OCI-LY1 (cell line): ENCODE data around the gene L3MBTL4.

Source experiments
- H2AFZ ChIP-seq: fragments of 200-600 bp; sonication (generic), shearing (Covaris generic); 2 replicates; pipeline ENCODE4 v1.6.0; 2014; ENCODE audit warnings: antibody characterized with exemption, mild to moderate bottlenecking, low read length
- H3F3A ChIP-seq: fragments of 200-600 bp; sonication (generic), shearing (Covaris generic); 2 replicates; pipeline ENCODE4 v1.6.0; 2014; ENCODE audit warnings: mild to moderate bottlenecking, antibody characterized with exemption, low read length, moderate library complexity; ENCODE audit not compliant: insufficient read depth
- H3K27ac ChIP-seq: fragments of 200-600 bp; sonication (generic); 2 replicates; pipeline ENCODE4 v1.5.1; 2014; ENCODE audit warnings: low read length, mixed run types, mild to moderate bottlenecking, low read depth; ENCODE audit not compliant: poor library complexity, severe bottlenecking
- H3K27me3 ChIP-seq: fragments of 200-600 bp; sonication (generic); 2 replicates; pipeline ENCODE4 v1.6.0; 2014; ENCODE audit warnings: antibody characterized with exemption, mild to moderate bottlenecking, low read length, moderate library complexity; ENCODE audit not compliant: insufficient read depth
- H3K36me3 ChIP-seq: fragments of 200-600 bp; sonication (generic); 2 replicates; pipeline ENCODE4 v1.6.1; 2014; ENCODE audit warnings: mild to moderate bottlenecking, antibody characterized with exemption, low read length, moderate library complexity, mixed read lengths; ENCODE audit not compliant: insufficient read depth
- H3K4me1 ChIP-seq: fragments of 200-600 bp; sonication (generic); 2 replicates; pipeline ENCODE4 v1.5.1; 2014; ENCODE audit warnings: mild to moderate bottlenecking, low read length, moderate library complexity; ENCODE audit not compliant: insufficient read depth, severe bottlenecking
- H3K4me2 ChIP-seq: fragments of 200-600 bp; sonication (generic), shearing (Covaris generic); 2 replicates; pipeline ENCODE4 v1.6.1; 2014; ENCODE audit warnings: low read length
- H3K4me3 ChIP-seq: fragments of 200-600 bp; sonication (generic); 2 replicates; pipeline ENCODE4 v1.5.1; 2014; ENCODE audit warnings: low read length, low read depth, mild to moderate bottlenecking, mixed read lengths; ENCODE audit not compliant: poor library complexity, severe bottlenecking
- H3K79me2 ChIP-seq: fragments of 200-600 bp; shearing (Covaris generic); 2 replicates; pipeline ENCODE4 v1.6.1; 2016; ENCODE audit warnings: mixed run types, low read length, mixed read lengths; ENCODE audit not compliant: insufficient read depth
- H3K9ac ChIP-seq: fragments of 200-600 bp; sonication (generic), shearing (Covaris generic); 2 replicates; pipeline ENCODE4 v1.6.1; 2014; ENCODE audit warnings: mild to moderate bottlenecking, low read length, mixed read lengths
- H3K9me2 ChIP-seq: fragments of 200-600 bp; sonication (generic), shearing (Covaris generic); 2 replicates; pipeline ENCODE4 v1.6.1; 2014; ENCODE audit warnings: low read depth, mild to moderate bottlenecking, low read length, mixed read lengths
- H3K9me3 ChIP-seq: fragments of 200-600 bp; shearing (Covaris generic); 2 replicates; pipeline ENCODE4 v1.6.1; 2014; ENCODE audit warnings: low read length, mixed read lengths
- H4K20me1 ChIP-seq: fragments of 200-600 bp; sonication (generic), shearing (Covaris generic); 2 replicates; pipeline ENCODE4 v1.6.0; 2016; ENCODE audit warnings: mild to moderate bottlenecking, low read length; ENCODE audit not compliant: insufficient read depth
- EZH2 ChIP-seq: fragments of 200-600 bp; sonication (generic), shearing (Covaris generic); IDR thresholded peaks from 2 replicates; pipeline ENCODE4 v1.8.0; 2017; ENCODE audit warnings: borderline replicate concordance, mixed run types, mild to moderate bottlenecking, antibody characterized with exemption, low read length, moderate library complexity, mixed read lengths
- TF ChIP-seq, protein P1 (sequence below): fragments of 200-600 bp; sonication (generic), shearing (Covaris generic); IDR thresholded peaks from 2 replicates; pipeline ENCODE4 v1.5.1; 2017; ENCODE audit warnings: mild to moderate bottlenecking, antibody characterized with exemption, low read length, moderate library complexity, mixed read lengths

The L3MBTL4 gene

GRCh38 chr18:5986257-5986931 is 428.3 kb downstream of the L3MBTL4 start:
- no peak for TF ChIP-seq EZH2
- TF ChIP-seq, protein P1, sequence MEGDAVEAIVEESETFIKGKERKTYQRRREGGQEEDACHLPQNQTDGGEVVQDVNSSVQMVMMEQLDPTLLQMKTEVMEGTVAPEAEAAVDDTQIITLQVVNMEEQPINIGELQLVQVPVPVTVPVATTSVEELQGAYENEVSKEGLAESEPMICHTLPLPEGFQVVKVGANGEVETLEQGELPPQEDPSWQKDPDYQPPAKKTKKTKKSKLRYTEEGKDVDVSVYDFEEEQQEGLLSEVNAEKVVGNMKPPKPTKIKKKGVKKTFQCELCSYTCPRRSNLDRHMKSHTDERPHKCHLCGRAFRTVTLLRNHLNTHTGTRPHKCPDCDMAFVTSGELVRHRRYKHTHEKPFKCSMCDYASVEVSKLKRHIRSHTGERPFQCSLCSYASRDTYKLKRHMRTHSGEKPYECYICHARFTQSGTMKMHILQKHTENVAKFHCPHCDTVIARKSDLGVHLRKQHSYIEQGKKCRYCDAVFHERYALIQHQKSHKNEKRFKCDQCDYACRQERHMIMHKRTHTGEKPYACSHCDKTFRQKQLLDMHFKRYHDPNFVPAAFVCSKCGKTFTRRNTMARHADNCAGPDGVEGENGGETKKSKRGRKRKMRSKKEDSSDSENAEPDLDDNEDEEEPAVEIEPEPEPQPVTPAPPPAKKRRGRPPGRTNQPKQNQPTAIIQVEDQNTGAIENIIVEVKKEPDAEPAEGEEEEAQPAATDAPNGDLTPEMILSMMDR, result no peak
- no peak overlapping the region for H3K4me3 ChIP-seq

GRCh38 chr18:5984245-5984644 is 430.5 kb downstream of the L3MBTL4 start:
- no peak overlapping the region for H3K27ac ChIP-seq
- no peak overlapping the region for H3K4me2 ChIP-seq
- H4K20me1 ChIP-seq, result no peaks in the 10 kb centered on the region
- H3K4me1 ChIP-seq, result no peaks in the 10 kb centered on the region
- H3K27me3 ChIP-seq, result no peaks in the 10 kb centered on the region
- H3K9me2 ChIP-seq, result no peaks in the 10 kb centered on the region
- H3K9ac ChIP-seq, result no peak overlapping the region
- no peaks in the 10 kb centered on the region for H3F3A ChIP-seq
- no peaks in the 10 kb centered on the region for H3K79me2 ChIP-seq
- no peak overlapping the region for H2AFZ ChIP-seq
- H3K4me3 ChIP-seq, result no peak overlapping the region
- no peaks in the 10 kb centered on the region for H3K36me3 ChIP-seq
- TF ChIP-seq EZH2, result no peak
- TF ChIP-seq, protein P1, result no peak
- no peaks in the 10 kb centered on the region for H3K9me3 ChIP-seq

More at GRCh38 chr18:5986257-5986931, 428.3 kb downstream of the L3MBTL4 start:
- Histone ChIP-seq H3K4me1 (no peaks in the 10 kb centered on the region), H3K9me3 (no peaks in the 10 kb centered on the region), H3K27me3 (no peaks in the 10 kb centered on the region), H3F3A (no peaks in the 10 kb centered on the region), H3K79me2 (no peaks in the 10 kb centered on the region), H3K4me2 (no peak overlapping the region), H3K27ac (no peak overlapping the region), H3K9ac (no peak overlapping the region), H3K36me3 (no peaks in the 10 kb centered on the region), H2AFZ (no peak overlapping the region), H4K20me1 (no peaks in the 10 kb centered on the region), H3K9me2 (no peaks in the 10 kb centered on the region)

GRCh38 chr18:5983488-5983887 is 431.2 kb downstream of the L3MBTL4 start:
- no peaks in the 10 kb centered on the region for H3K9me3 ChIP-seq
- no peak overlapping the region for H3K9ac ChIP-seq
- H3K9me2 ChIP-seq, result no peaks in the 10 kb centered on the region
- no peaks in the 10 kb centered on the region for H4K20me1 ChIP-seq
- no peaks in the 10 kb centered on the region for H3F3A ChIP-seq
- H3K4me3 ChIP-seq, result no peak overlapping the region
- no peaks in the 10 kb centered on the region for H3K4me1 ChIP-seq
- no peak overlapping the region for H3K27ac ChIP-seq
- TF ChIP-seq EZH2, result no peak
- TF ChIP-seq, protein P1, result no peak
- no peak overlapping the region for H2AFZ ChIP-seq
- H3K4me2 ChIP-seq, result no peak overlapping the region
- no peaks in the 10 kb centered on the region for H3K27me3 ChIP-seq
- H3K36me3 ChIP-seq, result no peaks in the 10 kb centered on the region
- H3K79me2 ChIP-seq, result no peaks in the 10 kb centered on the region
